Measurements from ENCODE around the gene NPTX1.

Gene NPTX1

DNA sequence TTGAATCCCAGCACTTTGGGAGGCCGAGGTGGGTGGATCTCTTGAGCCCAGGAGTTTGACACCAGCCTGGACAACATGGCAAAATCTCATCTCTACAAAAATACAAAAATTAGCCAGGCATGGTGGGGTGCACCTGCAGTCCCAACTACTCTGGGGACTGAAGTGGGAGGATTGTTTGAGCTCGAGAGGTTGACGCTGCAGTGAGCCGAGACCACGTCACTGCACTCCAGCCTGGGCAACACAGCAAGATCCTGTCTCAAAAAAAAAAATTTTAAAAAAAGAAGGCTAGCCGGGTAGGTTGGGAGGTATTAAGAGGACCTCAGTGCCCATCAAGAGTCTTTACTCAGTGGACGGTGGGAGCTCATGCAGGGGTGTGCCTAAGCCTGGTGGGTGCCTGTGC, 3.8 kb upstream of the NPTX1 start:
- DNase-seq (ENCODE audit: low read depth, low spot score), result no peak

GRCh38 chr17:80479246-80479566, 2.8 kb upstream of the NPTX1 start:
- no peak for DNase-seq (ENCODE audit: low read depth, low spot score)

DNA sequence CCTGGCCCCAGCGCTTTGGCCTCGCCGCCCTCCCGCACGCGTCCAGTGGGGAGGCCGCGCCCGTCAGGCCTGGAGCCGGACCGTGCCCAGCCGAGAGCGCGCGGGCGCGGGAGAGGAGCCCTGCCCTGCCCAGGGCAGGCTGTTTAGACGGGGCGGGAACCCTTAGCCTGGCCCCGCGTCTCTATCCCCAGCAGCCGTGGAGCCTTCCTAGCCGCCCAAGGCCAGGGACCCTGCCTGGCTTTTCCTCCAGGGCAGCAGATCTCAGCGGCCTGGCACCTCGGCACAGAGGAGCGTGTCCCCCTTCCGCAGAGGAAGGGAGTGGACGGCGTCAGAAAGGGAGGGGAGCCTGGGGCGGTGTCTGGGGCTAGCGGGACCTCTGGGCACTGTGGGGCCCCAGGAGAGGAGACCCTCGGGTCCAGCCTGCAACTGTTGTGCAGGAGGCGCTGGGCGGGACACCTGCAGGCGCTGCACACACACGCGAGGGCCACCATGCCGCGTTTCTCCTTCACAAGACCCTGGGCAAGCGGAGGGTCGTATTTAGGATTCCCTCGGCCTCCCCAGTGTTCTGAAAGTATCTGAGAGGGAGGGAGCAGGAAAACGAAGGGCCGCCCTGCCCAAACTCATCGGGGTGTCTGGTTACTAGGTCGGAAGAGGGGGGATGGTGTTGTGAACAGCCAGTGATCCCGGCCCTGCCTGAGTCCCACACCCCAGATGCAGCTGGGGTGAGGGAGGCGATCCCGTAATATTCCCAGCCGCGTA, 2.3 kb upstream of the NPTX1 start:
- DNase-seq (ENCODE audit: low read depth, low spot score), result no peak

DNA sequence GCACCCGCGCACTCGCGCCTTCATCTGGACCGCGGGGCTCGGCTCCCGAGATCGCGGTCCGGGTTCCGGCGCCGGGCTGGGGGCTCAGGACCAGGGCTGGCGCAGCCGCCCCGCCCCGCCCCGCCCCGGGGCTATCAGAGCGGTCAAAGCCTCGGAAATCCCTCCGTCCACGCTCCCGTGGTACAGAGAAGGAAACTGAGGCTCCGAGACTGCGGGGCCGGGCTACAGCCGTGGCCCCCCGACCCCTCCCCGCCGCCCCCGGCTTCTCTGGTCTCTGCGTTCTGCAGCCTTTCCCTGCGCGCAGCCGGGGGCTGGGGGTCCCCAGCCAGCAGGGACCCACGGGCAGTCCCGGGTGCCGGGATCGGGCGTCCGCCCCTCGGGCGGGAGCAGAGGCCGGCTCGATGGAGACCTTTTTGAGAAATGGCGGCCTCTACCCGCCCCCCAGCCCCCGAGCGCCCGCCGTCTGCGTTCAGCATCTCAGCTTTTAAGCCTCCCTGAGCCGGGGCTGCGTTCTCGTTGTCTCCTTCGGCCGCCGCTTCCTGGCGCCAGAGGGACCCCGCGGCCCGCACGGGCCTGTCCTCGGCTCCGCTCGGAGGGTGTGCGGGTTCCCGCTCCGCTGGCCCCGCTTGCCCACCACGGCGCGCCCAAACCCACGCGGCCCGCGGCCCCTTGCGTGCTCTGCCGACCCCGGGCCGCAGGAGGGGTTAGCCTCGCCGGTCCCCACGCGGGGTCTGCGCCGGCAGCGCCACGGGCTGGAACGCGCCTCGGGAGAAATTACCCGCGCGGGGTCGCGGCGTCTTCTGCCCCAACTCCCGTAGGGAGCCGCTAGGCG, 1.5 kb upstream of the NPTX1 start:
- peak; percentile 80 for DNase-seq (ENCODE audit: low read depth, low spot score)

- DNase-seq (ENCODE audit: low read depth, low spot score), result peak; percentile 28
These were observed 655 bp upstream of the NPTX1 start for GRCh38 chr17:80476877-80477646.

DNA sequence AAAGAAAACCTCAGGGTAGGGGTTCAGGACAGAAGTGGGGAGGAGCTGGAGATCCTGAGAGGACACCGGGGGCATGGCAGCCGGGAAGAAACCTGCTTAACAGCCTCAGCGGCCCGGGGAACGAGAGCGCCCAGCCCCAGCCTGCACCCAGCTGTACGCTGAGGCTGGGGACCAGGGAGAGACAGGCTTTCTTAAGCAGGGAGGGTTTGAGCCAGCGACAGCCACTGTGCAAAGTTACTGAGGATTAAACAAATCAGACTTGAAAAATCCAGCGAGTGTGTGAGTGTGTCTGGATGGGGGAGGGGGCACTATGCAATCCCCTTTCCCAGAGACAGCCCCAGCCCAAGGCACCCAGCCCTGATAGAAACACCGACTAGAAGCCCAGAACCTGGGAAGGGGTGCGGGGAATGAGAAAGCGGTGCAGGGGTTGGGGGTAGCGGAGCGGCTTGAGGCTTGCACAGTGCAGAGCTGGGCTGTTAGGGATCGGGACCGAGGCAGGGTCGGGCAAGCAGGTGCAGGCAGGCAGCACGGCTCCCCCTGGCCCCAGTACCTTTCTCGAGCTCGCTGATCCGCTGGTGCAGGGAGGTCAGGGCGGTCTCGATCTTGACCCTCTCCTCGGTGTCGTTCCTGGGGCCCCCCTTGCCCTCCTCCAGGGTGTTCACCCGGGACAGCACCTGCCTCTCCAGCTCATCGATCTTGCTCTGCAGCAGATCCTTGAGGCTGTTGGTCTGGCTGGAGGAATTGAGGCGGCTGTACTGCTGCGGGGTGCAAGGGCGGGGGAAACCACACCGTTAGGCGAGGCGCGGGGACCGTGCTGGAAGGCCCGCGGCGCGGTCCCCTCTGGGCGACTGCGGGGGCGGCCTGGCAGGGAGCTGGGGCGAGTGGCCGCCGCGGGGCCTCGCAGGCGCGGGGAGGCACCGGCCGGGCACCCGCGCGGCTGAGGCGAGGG, 1.2 kb downstream of the NPTX1 start:
- DNase-seq (ENCODE audit: low read depth, low spot score), result no peak

GRCh38 chr17:80474231-80474960, 2.0 kb downstream of the NPTX1 start:
- DNase-seq (ENCODE audit: low read depth, low spot score), result peak; percentile 59

GRCh38 chr17:80473701-80474100, 2.7 kb downstream of the NPTX1 start:
- no peak for DNase-seq (ENCODE audit: low read depth, low spot score)

DNA sequence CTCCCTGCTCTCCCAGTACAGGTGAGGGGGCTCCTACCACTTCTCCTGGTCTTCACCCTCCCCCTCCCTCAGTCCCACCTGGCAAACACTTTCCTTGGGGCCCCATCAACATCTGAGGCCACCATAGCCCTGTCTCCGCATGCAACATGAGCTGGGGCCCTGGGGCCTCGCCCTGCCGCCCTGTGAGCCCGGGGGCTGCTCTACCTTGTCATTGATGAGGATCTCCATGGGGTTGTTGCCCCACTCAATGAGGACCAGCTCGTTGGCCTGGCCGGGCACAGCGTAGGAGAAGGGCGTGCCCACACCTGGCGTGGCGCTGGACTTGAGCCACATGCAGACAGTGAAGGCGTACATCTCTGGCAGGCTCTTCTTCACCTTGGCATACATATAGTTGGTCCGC, 3.4 kb downstream of the NPTX1 start:
- no peak for DNase-seq (ENCODE audit: low read depth, low spot score)

DNA sequence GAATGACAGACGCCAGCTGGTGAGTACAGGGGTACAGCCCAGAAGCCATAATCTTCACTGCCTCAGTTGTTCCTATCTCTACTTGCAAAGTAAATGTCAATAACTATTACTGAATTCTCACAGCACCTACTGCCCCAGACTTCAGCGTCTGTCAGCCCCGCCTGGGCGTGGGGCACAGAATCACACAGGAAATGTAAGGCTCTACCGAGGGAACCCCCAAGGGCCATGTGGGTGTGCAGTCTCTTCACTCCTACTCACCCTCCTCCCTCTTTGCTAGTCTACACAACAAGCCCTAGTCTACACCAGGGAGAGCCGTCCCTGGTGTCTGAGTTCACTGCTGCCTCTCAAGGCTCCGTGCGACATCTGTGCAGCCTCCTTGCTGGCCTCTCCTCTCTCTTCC, 4.5 kb downstream of the NPTX1 start:
- DNase-seq (ENCODE audit: low read depth, low spot score), result no peak

- DNase-seq (ENCODE audit: low read depth, low spot score), result no peak
These were observed 5.8 kb downstream of the NPTX1 start for GRCh38 chr17:80470603-80471002.

GRCh38 chr17:80469667-80470066, 6.7 kb downstream of the NPTX1 start:
- DNase-seq (ENCODE audit: low read depth, low spot score), result no peak

- no peak for DNase-seq (ENCODE audit: low read depth, low spot score)
These were observed 7.5 kb downstream of the NPTX1 start for GRCh38 chr17:80468781-80469493.

DNA sequence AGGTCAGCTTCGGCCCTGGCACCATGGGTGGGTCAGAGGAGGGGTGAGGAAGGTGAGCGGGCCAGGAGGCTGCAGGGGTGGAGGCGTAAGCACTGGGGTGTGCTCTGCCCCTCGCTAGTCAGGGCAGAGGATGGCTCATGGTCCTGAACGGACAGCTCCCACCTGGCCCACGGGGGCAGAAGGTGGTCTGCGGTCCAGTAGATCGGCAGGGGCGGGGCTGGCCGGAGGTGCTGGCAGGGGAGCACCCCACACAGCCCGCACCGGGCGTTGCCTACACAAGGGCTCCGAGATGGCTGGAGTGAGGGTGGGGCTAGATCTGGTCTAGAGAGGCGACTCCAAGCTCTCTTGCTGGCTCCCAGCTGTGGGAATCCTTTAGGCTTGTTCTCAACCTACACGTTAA, 8.2 kb downstream of the NPTX1 start:
- peak; percentile 32 for DNase-seq (ENCODE audit: low read depth, low spot score)

DNA sequence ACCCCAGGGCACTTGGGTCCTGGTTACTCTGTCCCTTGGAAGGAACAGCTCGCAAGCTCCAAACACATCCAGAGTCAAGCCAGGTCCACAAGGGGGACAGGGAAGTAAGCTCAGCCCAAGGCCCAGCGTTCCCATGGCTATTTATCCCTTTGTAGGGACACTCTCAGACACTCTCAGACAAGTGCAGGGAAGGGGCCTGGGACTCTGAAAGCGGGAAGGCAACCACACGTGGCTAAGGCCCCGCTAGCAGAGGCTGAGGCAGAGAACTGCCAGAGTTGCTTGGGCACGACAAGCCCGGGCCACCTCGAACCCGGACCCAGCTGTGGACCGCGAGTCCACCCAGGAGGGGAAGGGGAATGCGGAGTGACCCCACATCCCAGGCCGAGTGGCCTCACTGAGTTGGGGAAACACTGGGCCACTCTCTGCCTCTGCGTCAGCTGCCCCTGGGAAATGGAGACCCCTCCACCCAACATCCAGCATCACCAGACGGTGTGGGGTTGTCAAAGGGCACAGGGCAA, 10.2 kb downstream of the NPTX1 start:
- DNase-seq (ENCODE audit: low read depth, low spot score), result no peak

- no peak for DNase-seq (ENCODE audit: low read depth, low spot score)
These were observed 11.0 kb downstream of the NPTX1 start for GRCh38 chr17:80465327-80465974.

DNA sequence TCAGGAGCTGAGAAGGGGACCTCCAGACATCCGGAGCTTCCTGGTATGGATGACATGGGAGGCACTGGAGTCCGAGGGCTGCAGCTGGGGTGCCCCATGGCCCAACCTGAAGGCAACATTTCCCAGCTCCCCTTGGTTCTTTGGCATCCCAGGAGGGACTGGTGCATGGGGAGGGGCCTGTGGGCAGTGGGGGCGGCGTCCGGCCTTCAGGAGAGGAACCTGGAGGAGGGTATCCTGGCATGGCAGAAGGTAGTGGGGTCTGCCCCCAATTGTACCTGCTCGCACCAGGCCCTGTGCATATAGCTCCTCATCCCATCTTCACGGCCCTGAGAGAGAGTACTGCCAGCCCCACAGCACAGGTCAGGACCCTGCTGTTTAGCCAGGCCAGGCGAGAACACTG, 11.9 kb downstream of the NPTX1 start:
- DNase-seq (ENCODE audit: low read depth, low spot score), result no peak

DNA sequence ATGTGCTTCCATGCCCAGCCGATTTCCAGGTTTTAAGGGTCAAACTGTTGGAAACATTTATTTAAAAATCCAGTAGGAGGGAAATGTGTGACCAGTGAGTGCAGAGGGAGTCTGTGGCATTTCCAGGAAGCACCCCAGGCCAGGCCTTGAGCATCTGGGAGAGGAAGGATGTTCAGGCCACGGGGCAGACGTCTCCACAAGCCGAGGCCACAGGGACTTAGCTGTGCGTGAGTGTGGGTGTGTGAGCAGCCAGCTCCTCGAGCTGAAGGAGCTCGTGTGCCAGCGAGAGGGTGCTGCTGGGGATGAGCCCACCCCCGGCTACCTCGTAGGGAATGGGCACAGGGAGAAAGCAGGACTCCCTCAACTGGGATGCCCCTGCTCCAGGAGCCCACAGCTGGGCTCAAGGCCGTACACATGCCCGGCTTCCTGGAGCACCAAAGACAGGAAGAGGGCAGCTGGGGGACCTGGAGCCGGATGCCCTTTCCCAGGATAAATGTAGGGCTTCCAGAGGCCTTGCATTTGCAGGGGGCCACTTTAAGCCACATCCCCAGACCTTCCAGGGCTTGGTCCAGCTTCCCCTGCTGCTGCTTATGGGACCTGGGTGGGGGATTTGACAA, 12.5 kb downstream of the NPTX1 start:
- no peak for DNase-seq (ENCODE audit: low read depth, low spot score)
